HCT116 (cell line): ENCODE results near the gene AAMDC. TPM values are rescaled to one million over a fixed set of nuclear protein-coding genes. Genes with fewer than 3 reads are reported as not detected.

Source experiments
- ATAC-seq: fragments of 200-7000 bp; cut with Tn5 transposase; 2 replicates; pipeline ENCODE4 v1.9.1; 2020; ENCODE audit warnings: mild to moderate bottlenecking, moderate library complexity
- BruUV-seq: library from RNA; stranded (reverse); fragments of 400-500 nt; replicated peaks from 2 replicates; lab custom pipeline; 2021; lab: Mats Ljungman, UMichigan
- CTCF ChIA-PET: fragments of 300-600 bp; sonication (Branson Sonifier 250); formaldehyde crosslinking; loops from one replicate; lab custom pipeline; 2021; ENCODE audit warnings: antibody characterized with exemption; lab: Charles Lee
- POLR2A ChIA-PET: fragments of 300-600, 350-600 bp; sonication (Branson Sonifier 250); formaldehyde crosslinking; loops from one replicate; lab custom pipeline; 2021; ENCODE audit warnings: antibody characterized with exemption; lab: Charles Lee
- RAD21 ChIA-PET, 2 experiments: fragments of 300-600 bp; sonication (Branson Sonifier 250); formaldehyde crosslinking; loops; one replicate each; lab custom pipeline; 2023; ENCODE audit warnings: low total read pairs in 2 of 2; ENCODE audit not compliant: uncharacterized antibody in 2 of 2, unreplicated experiment in 2 of 2, low non-redundant PET in 1 of 2; lab: Charles Lee
- DNase-seq: peaks from one replicate; pipeline ENCODE4 v3.0.0-alpha.2; 2010; ENCODE audit warnings: low read depth, low spot score
- H2AFZ ChIP-seq: fragments of 200-600 bp; shearing (Covaris generic), sonication (generic); 2 replicates; pipeline ENCODE4 v1.6.1; 2017; ENCODE audit warnings: low read depth, mixed run types, mixed read lengths, antibody characterized with exemption, low read length; ENCODE audit not compliant: poor library complexity, severe bottlenecking
- H3K27ac ChIP-seq: 2 replicates; pipeline ENCODE4 v1.5.1; 2012; ENCODE audit warnings: low read depth, low read length
- H3K27me3 ChIP-seq: fragments of 200-600 bp; sonication (generic); 2 replicates; pipeline ENCODE4 v1.6.1; 2016; ENCODE audit warnings: mixed run types, low read length, mixed read lengths; ENCODE audit not compliant: insufficient read depth
- H3K36me3 ChIP-seq, 2 experiments: fragments of 200-500 bp in 1 of 2; fragments of 200-600 bp in 1 of 2; sonication (Bioruptor generic) in 1 of 2; sonication (generic) in 1 of 2; 2 replicates each; pipeline versions ENCODE4 v1.5.1 to v1.6.1; 2014 to 2016; ENCODE audit warnings: low read length in 2 of 2, inconsistent platforms in 1 of 2, mixed read lengths in 1 of 2, mixed run types in 1 of 2; ENCODE audit not compliant: insufficient read depth in 2 of 2, control insufficient read depth in 1 of 2
- H3K4me1 ChIP-seq, 2 experiments: fragments of 200-600 bp in 1 of 2; sonication (generic) in 1 of 2; 2 replicates each; pipeline versions ENCODE4 v1.5.1 to v1.6.1; 2012 to 2017; ENCODE audit warnings: low read length in 2 of 2, inconsistent platforms in 1 of 2, mild to moderate bottlenecking in 1 of 2, mixed read lengths in 1 of 2, mixed run types in 1 of 2, moderate library complexity in 1 of 2; ENCODE audit not compliant: insufficient read depth in 2 of 2, control insufficient read depth in 1 of 2
- H3K4me2 ChIP-seq: fragments of 200-600 bp; sonication (generic); 2 replicates; pipeline ENCODE4 v1.6.1; 2017; ENCODE audit warnings: mixed run types, low read length, mixed read lengths
- H3K4me3 ChIP-seq, 2 experiments: fragments of 200-600 bp in 1 of 2; sonication (generic) in 1 of 2; replicated peaks in 1 of 2; 2 replicates each; pipeline ENCODE4 v1.5.1; 2011 to 2016; ENCODE audit warnings: low read length in 2 of 2, control low read depth in 1 of 2, low read depth in 1 of 2, mild to moderate bottlenecking in 1 of 2, mixed read lengths in 1 of 2, mixed run types in 1 of 2
- H3K79me2 ChIP-seq: fragments of 200-600 bp; sonication (generic); 2 replicates; pipeline ENCODE4 v1.6.1; 2017; ENCODE audit warnings: mild to moderate bottlenecking, mixed run types, low read length, moderate library complexity, mixed read lengths; ENCODE audit not compliant: insufficient read depth
- H3K9ac ChIP-seq: fragments of 200-600 bp; sonication (generic); 2 replicates; pipeline ENCODE4 v1.6.1; 2016; ENCODE audit warnings: low read length, mixed read lengths
- H3K9me2 ChIP-seq: fragments of 200-600 bp; sonication (generic), shearing (Covaris generic); 2 replicates; pipeline ENCODE4 v1.6.1; 2017; ENCODE audit warnings: mixed run types, mild to moderate bottlenecking, moderate library complexity; ENCODE audit not compliant: insufficient read depth
- H3K9me3 ChIP-seq, 2 experiments: fragments of 200-500 bp in 1 of 2; fragments of 200-600 bp in 1 of 2; sonication (Bioruptor generic) in 1 of 2; sonication (generic) in 1 of 2; 2 replicates each; pipeline ENCODE4 v1.6.1; 2014 to 2017; ENCODE audit warnings: low read length in 2 of 2, mixed read lengths in 2 of 2, inconsistent platforms in 1 of 2, low read depth in 1 of 2, mild to moderate bottlenecking in 1 of 2, mixed run types in 1 of 2, moderate library complexity in 1 of 2; ENCODE audit not compliant: control insufficient read depth in 1 of 2, insufficient read depth in 1 of 2
- H4K20me1 ChIP-seq: fragments of 200-600 bp; sonication (generic), shearing (Covaris generic); 2 replicates; pipeline ENCODE4 v1.6.1; 2017; ENCODE audit warnings: mixed run types, mild to moderate bottlenecking, moderate library complexity; ENCODE audit not compliant: insufficient read depth
- CBX3 ChIP-seq: IDR thresholded peaks from 2 replicates; pipeline ENCODE4 v1.6.1; 2012; ENCODE audit warnings: low read depth
- CEBPB ChIP-seq: IDR thresholded peaks from 2 replicates; pipeline ENCODE4 v1.6.1; 2012; ENCODE audit warnings: low read depth
- EGR1 ChIP-seq: IDR thresholded peaks from 2 replicates; pipeline ENCODE4 v1.6.1; 2012; ENCODE audit warnings: low read depth
- EZH2 ChIP-seq: fragments of 200-600 bp; sonication (generic); IDR thresholded peaks from 2 replicates; pipeline ENCODE4 v1.6.1; 2017; ENCODE audit warnings: antibody characterized with exemption, mixed run types
- EZH2phosphoT487 ChIP-seq: fragments of 200-600 bp; IDR thresholded peaks from 2 replicates; pipeline ENCODE4 v1.6.1; 2018; ENCODE audit warnings: antibody characterized with exemption, borderline replicate concordance
- FOSL1 ChIP-seq: IDR thresholded peaks from 2 replicates; pipeline ENCODE4 v1.6.1; 2012; ENCODE audit warnings: low read depth
- JUND ChIP-seq: IDR thresholded peaks from 2 replicates; pipeline ENCODE4 v1.6.1; 2012
- POLR2A ChIP-seq: IDR thresholded peaks from 2 replicates; pipeline ENCODE4 v1.7.0; 2011; ENCODE audit warnings: borderline replicate concordance; ENCODE audit not compliant: insufficient read depth, insufficient read length; ENCODE audit errors: extremely low read depth
- POLR2AphosphoS5 ChIP-seq: IDR thresholded peaks from 2 replicates; pipeline ENCODE4 v1.6.1; 2011; ENCODE audit warnings: mild to moderate bottlenecking, low read depth, low read length, moderate library complexity
- SIN3A ChIP-seq: IDR thresholded peaks from 2 replicates; pipeline ENCODE4 v1.6.1; 2012; ENCODE audit warnings: low read depth
- SRF ChIP-seq: IDR thresholded peaks from 2 replicates; pipeline ENCODE4 v1.6.1; 2012; ENCODE audit warnings: low read depth
- TCF7L2 ChIP-seq: IDR thresholded peaks from 2 replicates; pipeline ENCODE4 v1.7.0; 2011; ENCODE audit warnings: borderline replicate concordance, inconsistent platforms; ENCODE audit not compliant: insufficient read depth, insufficient read length; ENCODE audit errors: extremely low read depth
- ZFX ChIP-seq: fragments of 450-650 bp; IDR thresholded peaks from 2 replicates; pipeline ENCODE4 v1.6.1; 2017
- ZNF274 ChIP-seq: fragments of 200-500 bp; sonication (Bioruptor generic); IDR thresholded peaks from 2 replicates; pipeline ENCODE4 v1.6.1; 2014; ENCODE audit warnings: mild to moderate bottlenecking, low read depth, low read length, inconsistent platforms
- intact Hi-C: fragments of 100-400 bp; cut with micrococcal nuclease; formaldehyde crosslinking; loops from 2 replicates; pipeline ENCODE4 v1.10.0; 2022
- total RNA-seq: library from RNA; stranded (reverse); gene quantifications from one replicate; pipeline ENCODE4 v1.2.1, GENCODE V29; 2021; ENCODE audit not compliant: unreplicated experiment
- TF ChIP-seq, protein P1 (sequence below): IDR thresholded peaks from 2 replicates; pipeline ENCODE4 v1.6.1; 2012; ENCODE audit warnings: low read depth
- TF ChIP-seq, protein P2 (sequence below), 3 experiments: fragments of 200-600 bp in 1 of 3; sonication (generic) in 1 of 3; IDR thresholded peaks in 2 of 3; conservative IDR thresholded peaks in 1 of 3; 2 replicates each; pipeline ENCODE4 v1.5.1; 2012 to 2017; ENCODE audit warnings: low read depth in 2 of 3, low read length in 2 of 3, antibody characterized with exemption in 1 of 3, borderline replicate concordance in 1 of 3, control low read depth in 1 of 3, mild to moderate bottlenecking in 1 of 3, mixed read lengths in 1 of 3, mixed run types in 1 of 3, moderate library complexity in 1 of 3; ENCODE audit not compliant: insufficient read depth in 1 of 3

AAMDC gene
- total RNA-seq, 1 experiment from 2014 or later, result 11.2 TPM

DNA sequence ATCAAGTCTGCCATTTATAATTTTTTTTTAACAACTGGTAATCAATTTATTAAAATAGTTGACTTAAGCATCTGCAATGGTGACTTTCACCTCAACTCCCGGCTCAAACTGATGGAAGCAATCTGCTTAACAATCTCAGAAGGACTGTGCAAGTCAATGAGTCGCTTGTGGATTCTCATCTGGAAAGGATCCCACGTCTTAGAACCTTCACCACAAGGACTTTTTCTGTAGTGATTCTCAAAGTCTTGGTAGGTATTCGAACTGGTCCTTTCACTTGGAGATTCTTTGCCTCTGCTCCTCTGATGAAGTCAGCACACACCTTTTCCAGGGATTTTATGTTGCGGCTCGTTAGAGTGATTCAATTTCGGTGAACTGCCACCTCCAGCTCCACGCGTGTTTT is 7.7 kb upstream of the AAMDC start (continued):
- TF ChIP-seq JUND (no peak), SRF (no peak), ZFX (no peak), EGR1 (no peak), TCF7L2 (no peak), ZNF274 (no peak), EZH2 (no peak), FOSL1 (no peak), POLR2AphosphoS5 (no peak), CEBPB (no peak), SIN3A (no peak)

DNA sequence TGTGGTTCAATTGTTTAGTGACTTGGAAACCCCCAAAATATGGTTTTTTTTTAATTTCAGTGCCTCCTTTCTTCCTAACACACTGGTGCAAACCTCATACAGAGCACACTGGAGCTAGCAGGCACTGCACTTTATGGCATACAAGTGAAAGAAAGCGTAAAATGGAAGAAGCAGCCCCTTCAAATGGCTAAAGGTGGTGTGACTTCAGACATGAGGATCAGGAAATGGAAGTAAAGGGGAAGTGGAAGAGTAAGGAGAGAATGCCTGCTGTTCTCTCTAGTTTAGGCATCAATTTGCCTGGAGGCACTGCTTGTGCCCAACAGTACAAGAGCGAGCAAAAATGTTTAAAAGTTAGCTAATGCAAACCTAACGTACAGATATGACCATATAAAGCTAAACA is 6.1 kb upstream of the AAMDC start:
- no peaks in the 10 kb centered on the region for H3K9me2 ChIP-seq
- peaks cover 3 to 5% of the 10 kb centered on the region in 2 experiments; a peak in 2 of 4 replicates for H3K9me3 ChIP-seq
- H3K36me3 ChIP-seq, result peaks cover 4 to 6% of the 10 kb centered on the region in 2 experiments; a peak in 1 of 4 replicates
- no peak overlapping the region for H3K9ac ChIP-seq
- H3K79me2 ChIP-seq, result peaks cover 94% of the 10 kb centered on the region
- no peaks in the 10 kb centered on the region for H3K27me3 ChIP-seq
- no peak overlapping the region for H2AFZ ChIP-seq
- RAD21 ChIA-PET, result no interaction called here
- H3K4me1 ChIP-seq, result peaks cover 5 to 6% of the 10 kb centered on the region in 2 experiments; a peak in 3 of 4 replicates
- ATAC-seq, result no peak
- H3K4me3 ChIP-seq, result no peak overlapping the region
- intact Hi-C loops, result loop anchor here (5.0 kb wide), 1 partner anchor 38 kb away; no protein-coding TSS in a partner anchor
- TF ChIP-seq, protein P1, sequence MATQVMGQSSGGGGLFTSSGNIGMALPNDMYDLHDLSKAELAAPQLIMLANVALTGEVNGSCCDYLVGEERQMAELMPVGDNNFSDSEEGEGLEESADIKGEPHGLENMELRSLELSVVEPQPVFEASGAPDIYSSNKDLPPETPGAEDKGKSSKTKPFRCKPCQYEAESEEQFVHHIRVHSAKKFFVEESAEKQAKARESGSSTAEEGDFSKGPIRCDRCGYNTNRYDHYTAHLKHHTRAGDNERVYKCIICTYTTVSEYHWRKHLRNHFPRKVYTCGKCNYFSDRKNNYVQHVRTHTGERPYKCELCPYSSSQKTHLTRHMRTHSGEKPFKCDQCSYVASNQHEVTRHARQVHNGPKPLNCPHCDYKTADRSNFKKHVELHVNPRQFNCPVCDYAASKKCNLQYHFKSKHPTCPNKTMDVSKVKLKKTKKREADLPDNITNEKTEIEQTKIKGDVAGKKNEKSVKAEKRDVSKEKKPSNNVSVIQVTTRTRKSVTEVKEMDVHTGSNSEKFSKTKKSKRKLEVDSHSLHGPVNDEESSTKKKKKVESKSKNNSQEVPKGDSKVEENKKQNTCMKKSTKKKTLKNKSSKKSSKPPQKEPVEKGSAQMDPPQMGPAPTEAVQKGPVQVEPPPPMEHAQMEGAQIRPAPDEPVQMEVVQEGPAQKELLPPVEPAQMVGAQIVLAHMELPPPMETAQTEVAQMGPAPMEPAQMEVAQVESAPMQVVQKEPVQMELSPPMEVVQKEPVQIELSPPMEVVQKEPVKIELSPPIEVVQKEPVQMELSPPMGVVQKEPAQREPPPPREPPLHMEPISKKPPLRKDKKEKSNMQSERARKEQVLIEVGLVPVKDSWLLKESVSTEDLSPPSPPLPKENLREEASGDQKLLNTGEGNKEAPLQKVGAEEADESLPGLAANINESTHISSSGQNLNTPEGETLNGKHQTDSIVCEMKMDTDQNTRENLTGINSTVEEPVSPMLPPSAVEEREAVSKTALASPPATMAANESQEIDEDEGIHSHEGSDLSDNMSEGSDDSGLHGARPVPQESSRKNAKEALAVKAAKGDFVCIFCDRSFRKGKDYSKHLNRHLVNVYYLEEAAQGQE, result no peak
- no peak for TF ChIP-seq ZFX
- TF ChIP-seq POLR2A, result no peak
- TF ChIP-seq CEBPB, result no peak
- no peak for TF ChIP-seq EZH2phosphoT487
- no peak for TF ChIP-seq POLR2AphosphoS5
- peak; percentile 64; the same call in 1 of the 2 replicates for TF ChIP-seq CBX3
- TF ChIP-seq, protein P2, sequence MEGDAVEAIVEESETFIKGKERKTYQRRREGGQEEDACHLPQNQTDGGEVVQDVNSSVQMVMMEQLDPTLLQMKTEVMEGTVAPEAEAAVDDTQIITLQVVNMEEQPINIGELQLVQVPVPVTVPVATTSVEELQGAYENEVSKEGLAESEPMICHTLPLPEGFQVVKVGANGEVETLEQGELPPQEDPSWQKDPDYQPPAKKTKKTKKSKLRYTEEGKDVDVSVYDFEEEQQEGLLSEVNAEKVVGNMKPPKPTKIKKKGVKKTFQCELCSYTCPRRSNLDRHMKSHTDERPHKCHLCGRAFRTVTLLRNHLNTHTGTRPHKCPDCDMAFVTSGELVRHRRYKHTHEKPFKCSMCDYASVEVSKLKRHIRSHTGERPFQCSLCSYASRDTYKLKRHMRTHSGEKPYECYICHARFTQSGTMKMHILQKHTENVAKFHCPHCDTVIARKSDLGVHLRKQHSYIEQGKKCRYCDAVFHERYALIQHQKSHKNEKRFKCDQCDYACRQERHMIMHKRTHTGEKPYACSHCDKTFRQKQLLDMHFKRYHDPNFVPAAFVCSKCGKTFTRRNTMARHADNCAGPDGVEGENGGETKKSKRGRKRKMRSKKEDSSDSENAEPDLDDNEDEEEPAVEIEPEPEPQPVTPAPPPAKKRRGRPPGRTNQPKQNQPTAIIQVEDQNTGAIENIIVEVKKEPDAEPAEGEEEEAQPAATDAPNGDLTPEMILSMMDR (IDR thresholded peaks at IDR 0.05 in 2 of 3, conservative IDR thresholded peaks at IDR 0.05 in 1 of 3; ENCODE audit: borderline replicate concordance in 1 of 3, insufficient read depth in 1 of 3, low read depth in 2 of 3, low read length in 2 of 3), result no peak
- TF ChIP-seq, all 23 proteins: peak for 1
- no TSS peak for BruUV-seq
- no peak for DNase-seq
- Histone ChIP-seq H3K4me2 (no peak overlapping the region), H3K27ac (no peak overlapping the region), H4K20me1 (no peaks in the 10 kb centered on the region; the same call in 1 of the 2 replicates)
- ChIA-PET CTCF (no interaction called here), POLR2A (no interaction called here)
